ENCODE measurements around the gene TOR1AIP2.

TOR1AIP2 gene

GRCh38 chr1:179877586-179878265, at the start of gene TOR1AIP2:
Gene TOR1AIP2, minus strand, starts transcription at chr1:179877803. Its CDS starts 25,138 bp downstream, at chr1:179852665.
- peak; percentile 80 for DNase-seq

GRCh38 chr1:179926850-179927205, 49.2 kb upstream of the TOR1AIP2 start:
- DNase-seq: no peak

GRCh38 chr1:179925922-179926849, 48.6 kb upstream of the TOR1AIP2 start:
- no peak for DNase-seq

GRCh38 chr1:179925302-179925701, 47.7 kb upstream of the TOR1AIP2 start:
- DNase-seq: no peak

- no peak for DNase-seq
Observed at GRCh38 chr1:179924268-179924667, 46.7 kb upstream of the TOR1AIP2 start.

- no peak for DNase-seq
Observed at GRCh38 chr1:179923029-179923428, 45.4 kb upstream of the TOR1AIP2 start.

- DNase-seq: no peak
Observed at GRCh38 chr1:179921981-179922872, 44.6 kb upstream of the TOR1AIP2 start.

GRCh38 chr1:179921472-179921871, 43.9 kb upstream of the TOR1AIP2 start:
- DNase-seq: no peak

- no peak for DNase-seq
Observed at GRCh38 chr1:179917601-179918429, 40.2 kb upstream of the TOR1AIP2 start.

GRCh38 chr1:179911812-179912211, 34.2 kb upstream of the TOR1AIP2 start:
- DNase-seq: no peak

- no peak for DNase-seq
Observed at GRCh38 chr1:179910934-179911333, 33.3 kb upstream of the TOR1AIP2 start.

GRCh38 chr1:179889589-179889988, 12.0 kb upstream of the TOR1AIP2 start:
- no peak for DNase-seq

- DNase-seq: no peak
Observed at GRCh38 chr1:179888071-179888470, 10.5 kb upstream of the TOR1AIP2 start.

- no peak for DNase-seq
Observed at GRCh38 chr1:179883745-179884138, 6.1 kb upstream of the TOR1AIP2 start.

- DNase-seq: peak; percentile 84
Observed at GRCh38 chr1:179883040-179883744, 5.6 kb upstream of the TOR1AIP2 start.

- DNase-seq: peak; percentile 98
Observed at GRCh38 chr1:179882253-179883039, 4.8 kb upstream of the TOR1AIP2 start, which contains the start of gene TOR1AIP1. Gene TOR1AIP1, plus strand, starts transcription at chr1:179882285. Its CDS starts 218 bp downstream, at chr1:179882503.

- DNase-seq: peak; percentile 66
Observed at GRCh38 chr1:179881642-179882252, 4.1 kb upstream of the TOR1AIP2 start.

GRCh38 chr1:179879797-179880196, 2.2 kb upstream of the TOR1AIP2 start:
- DNase-seq: no peak

GRCh38 chr1:179876300-179876715, 1.3 kb downstream of the TOR1AIP2 start:
- DNase-seq: no peak

Data from KG1 (cell line).